Measurements from ENCODE around the gene ABLIM1. TPM values are rescaled to one million over a fixed set of nuclear protein-coding genes. Genes with fewer than 3 reads are reported as not detected.

ABLIM1 gene
- total and polyA plus RNA-seq, 2 of the 13 experiments (the other 11 are each of a cell fraction or from before 2014, with no cell fraction given) = 59.4 to 92.7 TPM

DNA sequence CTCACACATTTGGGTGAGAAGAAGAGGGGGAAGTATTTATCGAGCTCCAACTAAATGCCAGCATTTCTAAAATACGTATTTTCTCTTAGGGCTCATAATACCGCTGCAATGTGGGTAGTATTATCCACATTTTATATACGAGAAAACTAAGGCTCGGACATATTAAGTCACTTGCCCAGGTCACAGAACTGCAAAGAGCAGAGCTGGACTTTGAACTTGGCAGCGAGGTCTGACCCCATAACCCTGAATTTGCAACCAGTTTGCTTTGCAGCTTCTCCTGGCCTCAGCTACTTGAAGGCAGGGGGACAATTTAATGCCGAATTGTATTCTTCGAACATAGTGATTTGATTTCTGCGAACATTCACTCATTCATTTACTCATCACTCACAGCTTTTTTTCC is 7.2 kb downstream of the ABLIM1 start (continued):
- TF ChIP-seq, protein P1, sequence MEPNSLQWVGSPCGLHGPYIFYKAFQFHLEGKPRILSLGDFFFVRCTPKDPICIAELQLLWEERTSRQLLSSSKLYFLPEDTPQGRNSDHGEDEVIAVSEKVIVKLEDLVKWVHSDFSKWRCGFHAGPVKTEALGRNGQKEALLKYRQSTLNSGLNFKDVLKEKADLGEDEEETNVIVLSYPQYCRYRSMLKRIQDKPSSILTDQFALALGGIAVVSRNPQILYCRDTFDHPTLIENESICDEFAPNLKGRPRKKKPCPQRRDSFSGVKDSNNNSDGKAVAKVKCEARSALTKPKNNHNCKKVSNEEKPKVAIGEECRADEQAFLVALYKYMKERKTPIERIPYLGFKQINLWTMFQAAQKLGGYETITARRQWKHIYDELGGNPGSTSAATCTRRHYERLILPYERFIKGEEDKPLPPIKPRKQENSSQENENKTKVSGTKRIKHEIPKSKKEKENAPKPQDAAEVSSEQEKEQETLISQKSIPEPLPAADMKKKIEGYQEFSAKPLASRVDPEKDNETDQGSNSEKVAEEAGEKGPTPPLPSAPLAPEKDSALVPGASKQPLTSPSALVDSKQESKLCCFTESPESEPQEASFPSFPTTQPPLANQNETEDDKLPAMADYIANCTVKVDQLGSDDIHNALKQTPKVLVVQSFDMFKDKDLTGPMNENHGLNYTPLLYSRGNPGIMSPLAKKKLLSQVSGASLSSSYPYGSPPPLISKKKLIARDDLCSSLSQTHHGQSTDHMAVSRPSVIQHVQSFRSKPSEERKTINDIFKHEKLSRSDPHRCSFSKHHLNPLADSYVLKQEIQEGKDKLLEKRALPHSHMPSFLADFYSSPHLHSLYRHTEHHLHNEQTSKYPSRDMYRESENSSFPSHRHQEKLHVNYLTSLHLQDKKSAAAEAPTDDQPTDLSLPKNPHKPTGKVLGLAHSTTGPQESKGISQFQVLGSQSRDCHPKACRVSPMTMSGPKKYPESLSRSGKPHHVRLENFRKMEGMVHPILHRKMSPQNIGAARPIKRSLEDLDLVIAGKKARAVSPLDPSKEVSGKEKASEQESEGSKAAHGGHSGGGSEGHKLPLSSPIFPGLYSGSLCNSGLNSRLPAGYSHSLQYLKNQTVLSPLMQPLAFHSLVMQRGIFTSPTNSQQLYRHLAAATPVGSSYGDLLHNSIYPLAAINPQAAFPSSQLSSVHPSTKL (CRISPR knock-in tag; IDR thresholded peaks at IDR 0.05) = peak; percentile 60; the same call in 1 of the 2 replicates
- TF ChIP-seq RXRB (CRISPR knock-in tag; IDR thresholded peaks at IDR 0.05; ENCODE audit: borderline replicate concordance) (0 out of 2 replicates have a peak, but pooled peaks have one; percentile 26), JUN (CRISPR knock-in tag; IDR thresholded peaks at IDR 0.05) (no peak), SAP130 (CRISPR knock-in tag; IDR thresholded peaks at IDR 0.05; ENCODE audit: low read depth) (no peak), MBNL3 (CRISPR knock-in tag; conservative IDR thresholded peaks at IDR 0.05) (no peak), ZNF629 (CRISPR knock-in tag; conservative IDR thresholded peaks at IDR 0.05) (peak; percentile 59), HNF4A (CRISPR knock-in tag; IDR thresholded peaks at IDR 0.05) (peak; percentile 86), PRPF4 (IDR thresholded peaks at IDR 0.05; ENCODE audit: low read depth, low read length, poor library complexity, severe bottlenecking) (no peak), REL (CRISPR knock-in tag; conservative IDR thresholded peaks at IDR 0.05) (no peak), BCL6 (CRISPR knock-in tag; IDR thresholded peaks at IDR 0.05) (peak; percentile 23; the same call in 1 of the 2 replicates), NR2F1 (CRISPR knock-in tag; IDR thresholded peaks at IDR 0.05) (peak; percentile 58 to 71; a peak in 3 of 4 replicates), ZNF484 (CRISPR knock-in tag; IDR thresholded peaks at IDR 0.05; ENCODE audit: borderline replicate concordance, low read depth) (no peak), KAT7 (CRISPR knock-in tag; IDR thresholded peaks at IDR 0.05; ENCODE audit: borderline replicate concordance) (no peak), ZNF841 (CRISPR knock-in tag; IDR thresholded peaks at IDR 0.05; ENCODE audit: borderline replicate concordance) (no peak), ZNF24 (IDR thresholded peaks at IDR 0.05) (no peak), KLF9 (CRISPR knock-in tag; IDR thresholded peaks at IDR 0.05; ENCODE audit: low read depth) (no peak), FOSL2 (CRISPR knock-in tag; IDR thresholded peaks at IDR 0.05) (0 out of 2 replicates have a peak, but pooled peaks have one; percentile 7), NR2F2 (IDR thresholded peaks at IDR 0.05; ENCODE audit: borderline replicate concordance, low read depth) (peak; percentile 43; the same call in 1 of the 2 replicates), NR2F6 (IDR thresholded peaks at IDR 0.05) (peak; percentile 62), NR2F6 (CRISPR knock-in tag; IDR thresholded peaks at IDR 0.05) (peak; percentile 75), RARA (CRISPR knock-in tag; IDR thresholded peaks at IDR 0.05) (peak; percentile 83)
- TF ChIP-seq, protein P2, sequence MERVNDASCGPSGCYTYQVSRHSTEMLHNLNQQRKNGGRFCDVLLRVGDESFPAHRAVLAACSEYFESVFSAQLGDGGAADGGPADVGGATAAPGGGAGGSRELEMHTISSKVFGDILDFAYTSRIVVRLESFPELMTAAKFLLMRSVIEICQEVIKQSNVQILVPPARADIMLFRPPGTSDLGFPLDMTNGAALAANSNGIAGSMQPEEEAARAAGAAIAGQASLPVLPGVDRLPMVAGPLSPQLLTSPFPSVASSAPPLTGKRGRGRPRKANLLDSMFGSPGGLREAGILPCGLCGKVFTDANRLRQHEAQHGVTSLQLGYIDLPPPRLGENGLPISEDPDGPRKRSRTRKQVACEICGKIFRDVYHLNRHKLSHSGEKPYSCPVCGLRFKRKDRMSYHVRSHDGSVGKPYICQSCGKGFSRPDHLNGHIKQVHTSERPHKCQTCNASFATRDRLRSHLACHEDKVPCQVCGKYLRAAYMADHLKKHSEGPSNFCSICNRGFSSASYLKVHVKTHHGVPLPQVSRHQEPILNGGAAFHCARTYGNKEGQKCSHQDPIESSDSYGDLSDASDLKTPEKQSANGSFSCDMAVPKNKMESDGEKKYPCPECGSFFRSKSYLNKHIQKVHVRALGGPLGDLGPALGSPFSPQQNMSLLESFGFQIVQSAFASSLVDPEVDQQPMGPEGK (CRISPR knock-in tag; IDR thresholded peaks at IDR 0.05) = no peak
- TF ChIP-seq, protein P3, sequence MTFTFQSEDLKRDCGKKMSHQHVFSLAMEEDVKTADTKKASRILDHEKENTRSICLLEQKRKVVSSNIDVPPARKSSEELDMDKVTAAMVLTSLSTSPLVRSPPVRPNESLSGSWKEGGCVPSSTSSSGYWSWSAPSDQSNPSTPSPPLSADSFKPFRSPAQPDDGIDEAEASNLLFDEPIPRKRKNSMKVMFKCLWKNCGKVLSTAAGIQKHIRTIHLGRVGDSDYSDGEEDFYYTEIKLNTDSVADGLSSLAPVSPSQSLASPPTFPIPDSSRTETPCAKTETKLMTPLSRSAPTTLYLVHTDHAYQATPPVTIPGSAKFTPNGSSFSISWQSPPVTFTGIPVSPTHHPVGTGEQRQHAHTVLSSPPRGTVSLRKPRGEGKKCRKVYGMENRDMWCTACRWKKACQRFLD (CRISPR knock-in tag; IDR thresholded peaks at IDR 0.05; ENCODE audit: borderline replicate concordance) = no peak

Data from HepG2 (cell line).